Spleen (tissue), 7 donors: ENCODE measurements around the gene CDK5RAP3.

Experiments
- POLR2A ChIP-seq, 3 donors: fragments of 450-650 bp; IDR thresholded peaks; one replicate each; pipeline ENCODE4 v1.5.1; 2017; ENCODE audit warnings: antibody characterized with exemption in 3 of 3, mild to moderate bottlenecking in 1 of 3
- TF ChIP-seq, protein P1 (sequence below), 11 experiments: fragments of 200-600 bp in 7 of 11; fragments of 450-650 bp in 4 of 11; sonication (generic) in 4 of 11; IDR thresholded peaks in 8 of 11; conservative IDR thresholded peaks in 3 of 11; 1 replicate in 7 of 11; 2 replicates in 4 of 11; pipeline versions ENCODE4 v1.4.0 to v1.8.0; 2016 to 2021; ENCODE audit warnings: antibody characterized with exemption in 11 of 11, inconsistent platforms in 4 of 11, mild to moderate bottlenecking in 1 of 11
- donor health status: DM: no; HTN: no; CAD: no; lungs with moderate emphysema.
- donor health status: DM: no; HTN: no; CAD: no.
- donor health status: DM: no; HTN: no; CAD: no.

DNA sequence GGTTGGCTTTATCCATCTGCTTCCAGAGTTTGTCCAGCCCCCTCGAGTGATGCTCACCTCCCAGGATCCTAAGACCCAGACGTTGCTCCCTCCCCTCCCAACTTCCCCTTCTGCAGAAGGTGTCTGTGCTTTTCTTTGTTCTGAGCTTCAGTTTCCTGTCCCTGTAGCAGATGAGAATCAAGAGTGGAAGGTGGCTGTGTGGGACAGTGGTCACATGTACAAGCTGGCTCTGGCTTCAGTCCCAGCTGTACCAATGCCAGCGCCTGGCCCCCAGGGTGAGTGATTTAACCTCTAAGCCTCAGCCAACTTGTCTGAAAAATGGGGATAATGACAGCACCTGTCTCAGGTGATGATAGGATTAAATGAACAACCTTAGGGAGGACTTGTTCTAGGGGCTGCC is 21.0 kb upstream of the CDK5RAP3 start:
- TF ChIP-seq, protein P1, sequence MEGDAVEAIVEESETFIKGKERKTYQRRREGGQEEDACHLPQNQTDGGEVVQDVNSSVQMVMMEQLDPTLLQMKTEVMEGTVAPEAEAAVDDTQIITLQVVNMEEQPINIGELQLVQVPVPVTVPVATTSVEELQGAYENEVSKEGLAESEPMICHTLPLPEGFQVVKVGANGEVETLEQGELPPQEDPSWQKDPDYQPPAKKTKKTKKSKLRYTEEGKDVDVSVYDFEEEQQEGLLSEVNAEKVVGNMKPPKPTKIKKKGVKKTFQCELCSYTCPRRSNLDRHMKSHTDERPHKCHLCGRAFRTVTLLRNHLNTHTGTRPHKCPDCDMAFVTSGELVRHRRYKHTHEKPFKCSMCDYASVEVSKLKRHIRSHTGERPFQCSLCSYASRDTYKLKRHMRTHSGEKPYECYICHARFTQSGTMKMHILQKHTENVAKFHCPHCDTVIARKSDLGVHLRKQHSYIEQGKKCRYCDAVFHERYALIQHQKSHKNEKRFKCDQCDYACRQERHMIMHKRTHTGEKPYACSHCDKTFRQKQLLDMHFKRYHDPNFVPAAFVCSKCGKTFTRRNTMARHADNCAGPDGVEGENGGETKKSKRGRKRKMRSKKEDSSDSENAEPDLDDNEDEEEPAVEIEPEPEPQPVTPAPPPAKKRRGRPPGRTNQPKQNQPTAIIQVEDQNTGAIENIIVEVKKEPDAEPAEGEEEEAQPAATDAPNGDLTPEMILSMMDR (IDR thresholded peaks at IDR 0.05 in 8 of 11, conservative IDR thresholded peaks at IDR 0.05 in 3 of 11): no peak
- TF ChIP-seq POLR2A (IDR thresholded peaks at IDR 0.05): no peak
